KBM-7 (cell line): Measurements from ENCODE around the gene RECQL.
"Not testable (repeated sequence)": the region's sequence is repeated elsewhere in the genome, so short reads cannot be mapped to it uniquely, and the experiment has no call there.

Source experiments
- DNase-seq: peaks from one replicate; pipeline ENCODE4 v3.0.0-alpha.2; 2015
- in situ Hi-C: fragments of 300-500 bp; cut with MboI; formaldehyde crosslinking; loops from 2 replicates; pipeline ENCODE4 v1.14.3; 2020; ENCODE audit warnings: low sequenced_read_pairs, low pct_unique_long_range_greater_than_20kb, mixed read lengths

RECQL gene

DNA sequence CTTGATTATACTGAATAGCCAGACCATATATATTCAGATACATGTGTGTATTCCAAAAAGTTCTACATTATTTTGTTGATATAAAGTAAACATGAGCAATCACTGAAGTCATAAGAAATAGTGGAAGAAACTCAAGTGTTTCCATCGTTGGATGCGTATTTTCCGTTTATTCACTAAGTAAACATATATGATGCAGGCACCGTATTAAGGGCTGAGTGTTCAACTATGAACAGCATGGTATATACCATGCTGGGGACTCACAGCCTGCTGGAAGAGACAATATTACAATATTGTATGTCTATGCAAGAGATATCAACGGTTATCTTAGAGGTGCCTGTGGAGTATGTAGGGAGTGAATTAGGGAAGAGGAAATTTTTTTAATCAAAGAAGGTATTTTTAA is 62.8 kb downstream of the RECQL start:
- in situ Hi-C loops: no loop called here
- DNase-seq: no peak

- no peak for DNase-seq
- in situ Hi-C loops: no loop called here
These were observed 66.7 kb downstream of the RECQL start for GRCh38 chr12:21434699-21435098.

- in situ Hi-C loops: no loop called here
- DNase-seq: no peak
These were observed 67.9 kb downstream of the RECQL start for GRCh38 chr12:21433525-21433924.

- DNase-seq: no peak
- in situ Hi-C loops: no loop called here
These were observed 71.4 kb downstream of the RECQL start for GRCh38 chr12:21429994-21430393.

- no peak for DNase-seq
- in situ Hi-C loops: no loop called here
These were observed 73.2 kb downstream of the RECQL start for GRCh38 chr12:21428241-21428640.

DNA sequence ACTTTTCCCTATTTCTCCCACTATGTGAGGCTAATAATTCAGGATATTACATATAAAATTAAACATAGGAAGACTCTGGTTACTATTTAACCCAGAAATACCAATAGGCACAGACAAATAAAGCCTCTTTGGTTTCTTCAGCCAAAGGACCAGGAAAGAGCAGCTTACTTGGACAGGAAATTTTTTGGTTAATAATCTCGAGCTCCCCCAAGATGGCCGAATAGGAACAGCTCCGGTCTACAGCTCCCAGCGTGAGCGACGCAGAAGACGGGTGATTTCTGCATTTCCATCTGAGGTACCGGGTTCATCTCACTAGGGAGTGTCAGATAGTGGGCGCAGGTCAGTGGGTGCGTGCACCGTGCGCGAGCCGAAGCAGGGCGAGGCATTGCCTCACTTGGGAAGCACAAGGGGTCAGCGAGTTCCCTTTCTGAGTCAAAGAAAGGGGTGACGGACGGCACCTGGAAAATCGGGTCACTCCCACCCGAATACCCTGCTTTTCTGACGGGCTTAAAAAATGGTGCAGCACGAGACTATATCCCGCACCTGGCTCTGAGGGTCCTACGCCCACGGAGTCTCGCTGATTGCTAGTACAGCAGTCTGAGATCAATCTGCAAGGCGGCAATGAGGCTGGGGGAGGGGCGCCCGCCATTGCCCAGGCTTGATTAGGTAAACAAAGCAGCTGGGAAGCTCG is 82.3 kb downstream of the RECQL start:
- in situ Hi-C loops, DNase-seq: not testable (repeated sequence)
